ENCODE results near the gene CNNM3.

Gene CNNM3

DNA sequence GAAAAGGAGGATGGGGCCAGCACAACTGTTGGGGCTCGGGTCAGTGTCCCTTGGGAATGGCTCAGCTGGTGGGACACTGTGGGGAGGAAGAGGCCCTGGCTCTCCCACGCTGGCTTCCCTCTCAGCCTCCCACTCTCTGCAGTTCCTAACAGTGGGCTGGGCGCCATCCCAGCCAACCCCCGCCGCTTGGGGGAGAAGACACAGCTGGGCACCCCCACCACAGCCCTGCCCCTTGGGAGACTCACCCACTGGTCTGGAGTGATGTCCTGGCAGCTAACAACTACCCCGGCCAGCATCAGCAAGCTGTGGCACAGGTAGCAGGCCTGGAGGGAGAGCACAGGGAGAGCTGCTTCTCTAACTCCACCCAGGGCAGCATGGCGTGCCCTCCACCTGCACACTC lies 62.1 kb downstream of the CNNM3 start:
- no peak for DNase-seq (ENCODE audit: low spot score)

DNA sequence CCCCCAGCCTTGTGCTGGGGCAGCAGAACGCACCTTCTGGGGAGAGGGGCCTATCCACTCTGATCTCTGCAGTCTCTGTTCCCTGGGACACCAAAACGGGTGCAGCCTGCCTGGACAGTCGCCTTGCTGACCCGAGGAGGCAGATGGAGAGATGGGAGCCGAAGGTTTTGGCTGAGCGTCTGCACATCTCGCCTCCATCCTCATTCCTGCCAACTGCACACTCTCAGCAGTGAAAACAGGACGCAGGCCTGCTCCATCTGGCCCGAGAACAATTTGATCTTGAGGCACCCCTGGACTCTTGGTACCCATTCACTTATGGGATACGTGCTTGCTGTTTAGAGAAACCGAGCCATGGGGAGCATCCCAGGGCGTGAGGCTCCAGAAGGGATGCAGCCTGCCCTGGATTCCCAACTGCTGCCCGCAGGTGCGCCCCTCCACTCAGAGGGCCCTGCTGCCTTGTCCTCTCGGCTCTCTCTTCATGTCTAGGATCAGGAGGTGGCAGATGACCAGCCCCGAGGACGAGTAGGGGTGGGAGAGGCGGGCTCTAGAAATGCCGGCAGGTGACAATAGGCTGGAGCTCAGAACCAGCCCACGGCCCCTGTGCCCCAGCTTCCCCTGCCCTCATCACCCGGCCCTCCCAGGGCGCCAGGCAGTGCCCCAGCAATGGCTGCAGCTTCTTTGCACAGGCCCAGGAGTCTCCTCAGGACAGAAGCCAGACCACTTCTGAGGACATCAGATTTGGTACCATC lies 62.9 kb downstream of the CNNM3 start:
- DNase-seq (ENCODE audit: low spot score): no peak

DNA sequence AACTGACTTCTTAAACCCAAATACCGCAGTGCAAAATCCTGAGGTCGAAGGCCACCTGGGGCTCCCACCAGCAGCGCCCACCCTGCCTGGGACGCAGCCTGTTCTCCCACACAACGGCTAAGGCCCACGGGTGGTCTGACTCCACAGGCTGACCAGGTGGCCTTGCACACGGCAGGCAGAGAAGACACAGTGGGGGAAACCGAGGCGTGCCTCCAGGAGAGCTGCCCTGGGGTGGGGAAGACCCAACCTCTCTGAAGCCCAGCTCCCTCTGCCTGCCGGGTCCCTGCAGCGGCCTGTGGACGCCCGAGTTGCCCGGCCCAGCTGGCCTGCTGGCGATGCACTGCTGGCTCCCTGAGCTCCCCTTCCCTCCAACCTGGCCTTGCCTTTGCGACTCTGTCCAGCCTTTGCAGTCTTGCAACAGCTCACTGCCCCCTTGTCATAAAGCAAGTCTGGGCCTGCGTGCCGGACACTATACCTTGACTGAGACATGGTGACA lies 63.5 kb downstream of the CNNM3 start:
- no peak for DNase-seq (ENCODE audit: low spot score)

DNA sequence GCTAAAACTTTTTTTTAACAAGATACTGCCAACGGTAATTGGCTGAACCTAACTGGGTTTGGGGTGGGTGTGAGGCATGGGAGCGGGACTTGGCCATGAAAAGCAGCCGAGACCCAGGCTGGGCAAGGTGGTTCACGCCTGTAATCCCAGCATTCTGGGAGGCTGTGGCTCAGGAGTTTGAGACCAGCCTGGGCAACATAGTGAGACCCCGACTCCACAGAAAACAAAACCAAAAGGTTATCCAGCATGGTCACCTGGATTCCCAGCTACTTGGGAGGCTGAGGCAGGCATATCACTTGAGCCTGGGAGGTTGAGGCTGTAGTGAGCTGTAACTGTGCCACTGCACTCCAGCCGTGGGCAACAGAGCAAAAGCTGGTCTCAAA lies 64.8 kb downstream of the CNNM3 start:
- no peak for DNase-seq (ENCODE audit: low spot score)

DNA sequence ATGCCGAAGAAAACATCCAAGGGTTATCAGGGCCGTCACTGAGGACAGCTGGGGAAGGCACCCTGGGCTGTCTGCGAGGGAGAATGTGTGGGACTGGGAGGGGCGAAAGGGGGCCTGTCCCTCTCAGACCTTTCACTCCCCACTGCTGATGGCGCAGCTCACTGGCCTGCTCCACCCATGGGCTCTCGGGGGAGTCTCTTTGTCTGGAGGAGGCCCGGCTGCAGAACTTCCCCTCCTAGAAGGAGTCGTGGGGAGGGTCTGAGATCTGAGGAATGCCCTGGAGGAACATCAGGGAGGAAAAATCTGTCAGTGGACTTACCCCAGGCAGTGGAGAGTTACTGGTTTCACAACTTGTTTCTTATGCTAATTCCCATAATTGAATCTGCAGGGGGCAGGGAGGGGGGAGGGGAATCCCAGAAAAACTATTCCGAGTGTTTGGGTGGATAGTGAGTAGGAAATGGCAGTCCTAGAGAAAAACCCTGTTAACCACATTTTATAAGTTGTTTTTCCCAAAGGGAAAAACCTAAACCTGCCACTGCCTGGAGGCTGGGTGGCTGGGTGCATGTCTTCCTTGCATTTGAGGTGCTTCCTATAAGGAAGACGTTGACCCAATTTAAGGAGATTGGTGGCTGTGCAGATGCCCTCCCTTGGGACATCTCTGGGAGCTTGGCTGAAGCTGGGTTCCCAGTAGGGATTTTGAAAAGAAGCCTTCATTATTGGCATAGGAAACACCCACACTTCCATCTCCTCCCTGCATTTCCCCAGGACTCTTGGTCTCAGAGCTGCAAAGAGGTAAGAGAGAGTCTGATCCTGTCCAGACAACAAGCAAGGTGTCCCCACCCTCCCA lies 65.5 kb downstream of the CNNM3 start:
- DNase-seq (ENCODE audit: low spot score): no peak

DNA sequence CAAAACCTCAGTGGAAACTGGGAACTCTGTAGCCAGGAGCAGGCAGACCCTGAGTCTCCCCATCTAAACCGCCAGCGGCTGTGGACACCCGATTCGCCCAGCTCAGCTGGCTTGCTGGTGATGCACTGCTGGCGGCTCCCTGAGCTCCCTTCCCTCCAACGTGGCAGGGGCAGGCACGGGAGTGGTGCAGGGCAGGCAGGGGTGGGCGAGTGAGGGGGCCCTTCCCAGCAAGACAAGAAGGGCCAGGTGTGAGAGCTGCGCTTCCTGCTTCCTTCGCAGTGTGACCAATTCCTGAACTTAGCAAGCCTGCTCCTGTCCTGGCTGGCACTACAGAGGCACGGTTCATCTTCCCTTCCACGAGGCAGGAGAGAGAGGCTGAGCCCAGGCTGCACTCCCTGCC lies 66.2 kb downstream of the CNNM3 start:
- DNase-seq (ENCODE audit: low spot score): no peak

DNA sequence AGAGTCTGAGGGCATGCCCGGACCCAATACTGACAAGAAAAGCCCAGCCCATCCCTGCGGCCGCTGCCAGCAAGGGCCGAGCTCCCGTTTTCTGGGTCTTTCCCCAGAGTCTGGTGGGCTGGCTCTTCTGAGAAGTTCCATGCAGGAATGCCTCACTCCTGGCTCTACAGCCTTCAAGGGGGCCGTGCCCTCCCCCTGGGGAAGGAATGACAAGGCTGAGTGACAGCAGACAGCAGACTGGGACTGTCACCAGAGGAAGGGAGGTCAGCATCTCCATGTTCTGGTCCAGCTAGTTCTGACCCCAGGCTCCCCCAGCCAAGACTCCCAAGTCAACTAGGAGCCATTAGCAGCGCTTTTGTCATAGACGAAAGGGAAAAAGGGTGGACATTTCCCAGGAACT lies 66.8 kb downstream of the CNNM3 start:
- no peak for DNase-seq (ENCODE audit: low spot score)

DNA sequence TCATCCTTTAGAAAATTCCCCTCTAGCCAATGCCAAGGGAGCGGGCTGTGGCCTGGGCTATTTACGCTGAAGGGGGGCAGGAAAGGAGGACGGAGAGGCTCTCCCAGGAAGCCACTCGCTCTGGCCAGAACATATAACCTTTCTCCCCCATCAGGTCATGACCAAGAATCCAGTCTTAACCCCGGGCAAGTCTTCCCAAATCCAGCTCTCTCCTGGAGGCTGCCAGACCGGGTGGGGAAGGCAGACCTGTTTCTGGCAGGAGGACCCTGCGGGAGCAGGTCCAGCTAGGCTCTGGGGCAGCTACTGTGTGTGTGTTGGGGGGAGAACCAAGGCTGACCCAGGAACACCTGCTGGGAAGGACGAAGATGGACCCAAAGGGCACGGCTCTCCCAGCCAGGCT lies 67.2 kb downstream of the CNNM3 start:
- no peak for DNase-seq (ENCODE audit: low spot score)
